SK-N-SH (cell line): ENCODE data around the gene ZSCAN21. TPM values are rescaled to one million over a fixed set of nuclear protein-coding genes. Genes with fewer than 3 reads are reported as not detected.

ENCODE experiments used
- CTCF ChIA-PET: fragments of 300-600, 350-600 bp; formaldehyde crosslinking; extraction: SDS; loops from one replicate; lab custom pipeline; 2021; lab: Yijun Ruan, JAX
- POLR2A ChIA-PET: fragments of 350-600 bp; sonication (Branson Sonifier 250); formaldehyde crosslinking; extraction: SDS; loops from one replicate; lab custom pipeline; 2020; ENCODE audit warnings: antibody characterized with exemption, inconsistent platforms; lab: Yijun Ruan, JAX
- DNase-seq: peaks from one replicate; pipeline ENCODE4 v3.0.0; 2012
- H2AFZ ChIP-seq: fragments of 200-600 bp; sonication (generic); 2 replicates; pipeline ENCODE4 v1.8.1; 2016; ENCODE audit warnings: antibody characterized with exemption, mild to moderate bottlenecking, low read depth
- H3F3A ChIP-seq: fragments of 200-600 bp; sonication (generic); replicated peaks from 2 replicates; pipeline ENCODE3; 2016; ENCODE audit warnings: antibody characterized with exemption, mild to moderate bottlenecking; ENCODE audit not compliant: insufficient read depth
- H3K27ac ChIP-seq, 2 experiments: fragments of 200-500 bp in 1 of 2; fragments of 200-600 bp in 1 of 2; sonication (Bioruptor generic) in 1 of 2; sonication (generic), shearing (Covaris generic) in 1 of 2; 2 replicates each; pipeline versions ENCODE4 v1.5.1 to v1.6.1; 2014 to 2016; ENCODE audit warnings: low read depth in 2 of 2, inconsistent platforms in 1 of 2, low read length in 1 of 2, mild to moderate bottlenecking in 1 of 2, mixed read lengths in 1 of 2
- H3K27me3 ChIP-seq: fragments of 200-600 bp; sonication (generic), shearing (Covaris generic); 2 replicates; pipeline ENCODE4 v1.6.1; 2016; ENCODE audit warnings: mixed run types; ENCODE audit not compliant: insufficient read depth
- H3K36me3 ChIP-seq, 2 experiments: fragments of 200-500 bp in 1 of 2; fragments of 200-600 bp in 1 of 2; sonication (Bioruptor generic) in 1 of 2; sonication (generic) in 1 of 2; replicated peaks in 1 of 2; 2 replicates each; pipeline versions ENCODE3 to v1.5.1; 2014 to 2016; ENCODE audit warnings: low read length in 1 of 2, mild to moderate bottlenecking in 1 of 2; ENCODE audit not compliant: insufficient read depth in 2 of 2, control insufficient read depth in 1 of 2
- H3K4me1 ChIP-seq, 2 experiments: fragments of 200-500 bp in 1 of 2; fragments of 200-600 bp in 1 of 2; sonication (Bioruptor generic) in 1 of 2; sonication (generic), shearing (Covaris generic) in 1 of 2; 2 replicates each; pipeline versions ENCODE4 v1.5.1 to v1.6.1; 2014 to 2016; ENCODE audit warnings: low read depth in 1 of 2, low read length in 1 of 2, mixed run types in 1 of 2; ENCODE audit not compliant: insufficient read depth in 2 of 2, control insufficient read depth in 1 of 2
- H3K4me2 ChIP-seq: fragments of 200-600 bp; sonication (generic), shearing (Covaris generic); 2 replicates; pipeline ENCODE4 v1.6.1; 2017; ENCODE audit warnings: mixed run types
- H3K4me3 ChIP-seq, 2 experiments: fragments of 200-500 bp in 1 of 2; fragments of 200-600 bp in 1 of 2; sonication (Bioruptor generic) in 1 of 2; sonication (generic), shearing (Covaris generic) in 1 of 2; 2 replicates each; pipeline versions ENCODE4 v1.5.1 to v1.8.1; 2014 to 2016; ENCODE audit warnings: low read depth in 2 of 2, inconsistent platforms in 1 of 2, low read length in 1 of 2, mild to moderate bottlenecking in 1 of 2, mixed read lengths in 1 of 2, moderate library complexity in 1 of 2
- H3K79me2 ChIP-seq: fragments of 200-600 bp; sonication (generic); 2 replicates; pipeline ENCODE4 v1.8.1; 2017; ENCODE audit warnings: mild to moderate bottlenecking; ENCODE audit not compliant: insufficient read depth
- H3K9ac ChIP-seq: fragments of 200-600 bp; sonication (generic); 2 replicates; pipeline ENCODE4 v1.6.1; 2017; ENCODE audit warnings: mixed run types
- H3K9me2 ChIP-seq: fragments of 200-600 bp; sonication (generic); 2 replicates; pipeline ENCODE4 v1.6.1; 2017; ENCODE audit warnings: mixed run types
- H3K9me3 ChIP-seq: fragments of 200-600 bp; sonication (generic); 2 replicates; pipeline ENCODE4 v1.6.1; 2017; ENCODE audit warnings: mixed run types, mild to moderate bottlenecking, moderate library complexity
- H4K20me1 ChIP-seq: fragments of 200-600 bp; sonication (generic); 2 replicates; pipeline ENCODE4 v1.6.1; 2017; ENCODE audit warnings: mild to moderate bottlenecking, mixed run types; ENCODE audit not compliant: insufficient read depth
- CHD2 ChIP-seq: fragments of 150-350 bp; IDR thresholded peaks from 2 replicates; pipeline ENCODE4 v1.6.1; 2018; ENCODE audit warnings: low read length; ENCODE audit not compliant: partially characterized antibody
- FOSL2 ChIP-seq: IDR thresholded peaks from 2 replicates; pipeline ENCODE4 v1.4.0; 2012; ENCODE audit warnings: low read depth, mild to moderate bottlenecking, moderate library complexity, borderline replicate concordance
- GATA2 ChIP-seq: sonication (generic); formaldehyde crosslinking; IDR thresholded peaks from 2 replicates; pipeline ENCODE4 v1.5.0; 2020; ENCODE audit warnings: mild to moderate bottlenecking, missing genetic modification reagents
- IRF3 ChIP-seq: fragments of 150-350 bp; IDR thresholded peaks from 2 replicates; pipeline ENCODE4 v1.6.1; 2016; ENCODE audit warnings: mild to moderate bottlenecking, low read depth, low read length
- JUND ChIP-seq: IDR thresholded peaks from 2 replicates; pipeline ENCODE4 v1.4.0; 2012
- NFIC ChIP-seq: IDR thresholded peaks from 2 replicates; pipeline ENCODE4 v1.4.0; 2012; ENCODE audit warnings: borderline replicate concordance
- NRF1 ChIP-seq: IDR thresholded peaks from 2 replicates; pipeline ENCODE4 v1.6.1; 2012; ENCODE audit warnings: low read depth, mild to moderate bottlenecking, low read length
- POLR2AphosphoS5 ChIP-seq: IDR thresholded peaks from 2 replicates; pipeline ENCODE4 v1.6.1; 2012; ENCODE audit warnings: low read depth, low read length
- RAD21 ChIP-seq: IDR thresholded peaks from 2 replicates; pipeline ENCODE4 v1.6.1; 2012; ENCODE audit warnings: mild to moderate bottlenecking, low read length
- RCOR1 ChIP-seq: fragments of 150-350 bp; IDR thresholded peaks from 2 replicates; pipeline ENCODE4 v1.6.1; 2017; ENCODE audit warnings: antibody characterized with exemption, low read length
- SMC3 ChIP-seq: IDR thresholded peaks from 2 replicates; pipeline ENCODE4 v1.6.1; 2012; ENCODE audit warnings: low read depth, low read length, improper control_type of control experiment
- TCF12 ChIP-seq: IDR thresholded peaks from 2 replicates; pipeline ENCODE4 v1.4.0; 2012
- TEAD4 ChIP-seq: IDR thresholded peaks from 2 replicates; pipeline ENCODE4 v1.4.0; 2012; ENCODE audit warnings: mild to moderate bottlenecking, borderline replicate concordance; ENCODE audit not compliant: insufficient read depth
- USF1 ChIP-seq: IDR thresholded peaks from 2 replicates; pipeline ENCODE4 v1.4.0; 2012; ENCODE audit warnings: low read depth, borderline replicate concordance
- YY1 ChIP-seq: IDR thresholded peaks from 2 replicates; pipeline ENCODE4 v1.4.0; 2012; ENCODE audit warnings: low read depth, mild to moderate bottlenecking
- ZBTB33 ChIP-seq: IDR thresholded peaks from 2 replicates; pipeline ENCODE4 v1.4.0; 2012; ENCODE audit warnings: low read depth, borderline replicate concordance
- WGBS: methylation state at CpG from one replicate; pipeline ENCODE4 v1.1.6; 2017; ENCODE audit warnings: low lambda C conversion rate; 5-methylcytosine and 5-hydroxymethylcytosine counted together
- polyA plus RNA-seq, 3 experiments: library from polyadenylated mRNA; depleted of rRNA; stranded (reverse); fragments of >200 nt; gene quantifications; 2 replicates each; pipeline ENCODE4 v1.2.3, GENCODE V29; 2012

ZSCAN21 gene
- polyA plus RNA-seq, 1 of the 3 experiments (the other 2 are of a cell fraction) = 17.5 TPM

- Histone ChIP-seq H3K36me3 (peaks cover 60 to 83% of the 10 kb centered on the region in 2 experiments), H2AFZ (no peak overlapping the region), H3K9ac (no peak overlapping the region), H3K4me1 (peaks cover 0 to 4% of the 10 kb centered on the region in 2 experiments; a peak in 1 of 4 replicates), H3K27me3 (no peaks in the 10 kb centered on the region), H3K4me2 (no peak overlapping the region), H3K79me2 (peaks cover 31% of the 10 kb centered on the region)
- WGBS = 92% methylated on average over 11 of the region's 11 CpGs
- CTCF ChIA-PET = interaction anchor here (0.7 to 3.2 kb wide), 8 partner anchors 10 to 142 kb away, joined by 3 to 21 read pairs (median 4); partner anchors contain the start of genes GJC3 and ZNF3
- TF ChIP-seq TCF12 (0 out of 2 replicates have a peak, but pooled peaks have one; percentile 3), USF1 (no peak), NRF1 (no peak), SMC3 (no peak), FOSL2 (no peak), RAD21 (no peak), NFIC (no peak), RCOR1 (no peak), YY1 (no peak), CHD2 (no peak), TEAD4 (0 out of 2 replicates have a peak, but pooled peaks have one; percentile 10), GATA2 (CRISPR knock-in tag) (no peak), ZBTB33 (0 out of 2 replicates have a peak, but pooled peaks have one; percentile 22), IRF3 (no peak), POLR2AphosphoS5 (peak; percentile 9; the same call in 1 of the 2 replicates), JUND (no peak)
- TF ChIP-seq, all 33 proteins: peak for 4
- no peaks in the 10 kb centered on the region for H3K9me2 ChIP-seq
- H3K9me3 ChIP-seq = peaks cover 39% of the 10 kb centered on the region
- peak overlapping the region in 1 of 2 experiments; percentile 6; a peak in 1 of 4 replicates for H3K4me3 ChIP-seq
- H3F3A ChIP-seq = peaks cover 35% of the 10 kb centered on the region
- H3K27ac ChIP-seq = no peak overlapping the region
- POLR2A ChIA-PET = interaction anchor here (0.6 to 1.6 kb wide), 5 partner anchors 9 to 58 kb away, joined by 3 to 6 read pairs (median 4); no protein-coding TSS in a partner anchor
- no peak for DNase-seq
- no peaks in the 10 kb centered on the region for H4K20me1 ChIP-seq
Observed at GRCh38 chr7:100071018-100071723, 21.6 kb downstream of the ZSCAN21 start.
